Activated naive CD4-positive, alpha-beta T cell treated with anti-CD3 and anti-CD28 coated beads, Interleukin-2, amount 50 U/mL, for 24 hours (primary cell): ENCODE measurements around the gene AKAP13.

Source experiments
- H3K27ac Mint-ChIP-seq: one replicate; pipeline ENCODE4 v1.8.0; 2021; ENCODE audit warnings: mild to moderate bottlenecking, mixed read lengths
- H3K27me3 Mint-ChIP-seq: one replicate; pipeline ENCODE4 v1.8.0; 2021; ENCODE audit warnings: mixed read lengths
- H3K36me3 Mint-ChIP-seq: one replicate; pipeline ENCODE4 v1.8.0; 2021; ENCODE audit warnings: mixed read lengths
- H3K4me1 Mint-ChIP-seq: one replicate; pipeline ENCODE4 v1.8.0; 2021; ENCODE audit warnings: mixed read lengths
- H3K4me3 Mint-ChIP-seq: one replicate; pipeline ENCODE4 v1.8.0; 2021; ENCODE audit warnings: mild to moderate bottlenecking, mixed read lengths
- H3K9me3 Mint-ChIP-seq: one replicate; pipeline ENCODE4 v1.8.0; 2021; ENCODE audit warnings: mixed read lengths

Gene AKAP13

GRCh38 chr15:85611361-85611760 is 231.0 kb downstream of the AKAP13 start:
- H3K27me3 Mint-ChIP-seq: no peaks in the 10 kb centered on the region
- no peak overlapping the region for H3K4me3 Mint-ChIP-seq
- H3K9me3 Mint-ChIP-seq: no peaks in the 10 kb centered on the region
- peaks cover 24% of the 10 kb centered on the region for H3K4me1 Mint-ChIP-seq
- no peak overlapping the region for H3K27ac Mint-ChIP-seq
- H3K36me3 Mint-ChIP-seq: peaks cover 13% of the 10 kb centered on the region

GRCh38 chr15:85614059-85614458 is 233.7 kb downstream of the AKAP13 start:
- Mint-ChIP-seq H3K4me3 (no peak overlapping the region), H3K9me3 (no peaks in the 10 kb centered on the region), H3K4me1 (peaks cover 25% of the 10 kb centered on the region), H3K27me3 (no peaks in the 10 kb centered on the region), H3K27ac (no peak overlapping the region), H3K36me3 (peaks cover 8% of the 10 kb centered on the region)

- Mint-ChIP-seq H3K36me3 (peaks cover 7% of the 10 kb centered on the region), H3K9me3 (no peaks in the 10 kb centered on the region), H3K4me3 (no peak overlapping the region), H3K27ac (peak overlapping the region; percentile 25), H3K4me1 (peaks cover 25% of the 10 kb centered on the region), H3K27me3 (no peaks in the 10 kb centered on the region)
Measured at GRCh38 chr15:85615930-85616329, 235.5 kb downstream of the AKAP13 start.

- no peak overlapping the region for H3K27ac Mint-ChIP-seq
- H3K27me3 Mint-ChIP-seq: no peaks in the 10 kb centered on the region
- H3K9me3 Mint-ChIP-seq: no peaks in the 10 kb centered on the region
- H3K4me1 Mint-ChIP-seq: peaks cover 18% of the 10 kb centered on the region
- H3K4me3 Mint-ChIP-seq: no peak overlapping the region
- H3K36me3 Mint-ChIP-seq: peaks cover 2% of the 10 kb centered on the region
Measured at GRCh38 chr15:85616549-85617110, 236.2 kb downstream of the AKAP13 start.

GRCh38 chr15:85618228-85618505 is 237.8 kb downstream of the AKAP13 start:
- H3K36me3 Mint-ChIP-seq: no peaks in the 10 kb centered on the region
- no peaks in the 10 kb centered on the region for H3K27me3 Mint-ChIP-seq
- no peak overlapping the region for H3K4me3 Mint-ChIP-seq

GRCh38 chr15:85618956-85619491 is 238.6 kb downstream of the AKAP13 start:
- Mint-ChIP-seq H3K27me3 (no peaks in the 10 kb centered on the region), H3K36me3 (peaks cover 3% of the 10 kb centered on the region), H3K4me3 (no peak overlapping the region), H3K27ac (no peak overlapping the region), H3K4me1 (peaks cover 39% of the 10 kb centered on the region), H3K9me3 (no peaks in the 10 kb centered on the region)

More at GRCh38 chr15:85618228-85618505, 237.8 kb downstream of the AKAP13 start:
- H3K4me1 Mint-ChIP-seq: peaks cover 30% of the 10 kb centered on the region
- H3K27ac Mint-ChIP-seq: no peak overlapping the region
- H3K9me3 Mint-ChIP-seq: no peaks in the 10 kb centered on the region

- H3K4me1 Mint-ChIP-seq: peaks cover 47% of the 10 kb centered on the region
- no peak overlapping the region for H3K27ac Mint-ChIP-seq
- no peak overlapping the region for H3K4me3 Mint-ChIP-seq
- no peaks in the 10 kb centered on the region for H3K9me3 Mint-ChIP-seq
- H3K36me3 Mint-ChIP-seq: peaks cover 3% of the 10 kb centered on the region
- no peaks in the 10 kb centered on the region for H3K27me3 Mint-ChIP-seq
Measured at GRCh38 chr15:85619992-85620689, 239.7 kb downstream of the AKAP13 start.

GRCh38 chr15:85620690-85621049 is 240.3 kb downstream of the AKAP13 start:
- H3K4me3 Mint-ChIP-seq: no peak overlapping the region
- H3K36me3 Mint-ChIP-seq: peaks cover 5% of the 10 kb centered on the region
- no peaks in the 10 kb centered on the region for H3K9me3 Mint-ChIP-seq
- no peak overlapping the region for H3K27ac Mint-ChIP-seq
- H3K27me3 Mint-ChIP-seq: no peaks in the 10 kb centered on the region
- H3K4me1 Mint-ChIP-seq: peaks cover 47% of the 10 kb centered on the region

GRCh38 chr15:85621094-85621493 is 240.7 kb downstream of the AKAP13 start:
- Mint-ChIP-seq H3K4me3 (no peak overlapping the region), H3K4me1 (peaks cover 47% of the 10 kb centered on the region), H3K36me3 (peaks cover 6% of the 10 kb centered on the region), H3K27ac (no peak overlapping the region), H3K9me3 (no peaks in the 10 kb centered on the region), H3K27me3 (no peaks in the 10 kb centered on the region)

GRCh38 chr15:85622221-85622831 is 241.9 kb downstream of the AKAP13 start:
- no peak overlapping the region for H3K4me3 Mint-ChIP-seq
- H3K4me1 Mint-ChIP-seq: peaks cover 51% of the 10 kb centered on the region
- no peaks in the 10 kb centered on the region for H3K9me3 Mint-ChIP-seq
- no peaks in the 10 kb centered on the region for H3K27me3 Mint-ChIP-seq
- peak overlapping the region; percentile 20 for H3K27ac Mint-ChIP-seq
- H3K36me3 Mint-ChIP-seq: peaks cover 10% of the 10 kb centered on the region

GRCh38 chr15:85623315-85624049 is 243.1 kb downstream of the AKAP13 start:
- Mint-ChIP-seq H3K9me3 (no peaks in the 10 kb centered on the region), H3K27ac (peak overlapping the region; percentile 37), H3K27me3 (no peaks in the 10 kb centered on the region), H3K36me3 (peaks cover 11% of the 10 kb centered on the region), H3K4me1 (peaks cover 54% of the 10 kb centered on the region), H3K4me3 (no peak overlapping the region)

GRCh38 chr15:85624291-85624801 is 243.9 kb downstream of the AKAP13 start:
- Mint-ChIP-seq H3K4me3 (peak overlapping the region; percentile 56), H3K27me3 (no peaks in the 10 kb centered on the region), H3K9me3 (no peaks in the 10 kb centered on the region), H3K27ac (peak overlapping the region; percentile 24), H3K36me3 (peaks cover 11% of the 10 kb centered on the region), H3K4me1 (peaks cover 59% of the 10 kb centered on the region)

GRCh38 chr15:85625166-85625830 is 244.9 kb downstream of the AKAP13 start:
- H3K4me1 Mint-ChIP-seq: peaks cover 63% of the 10 kb centered on the region
- peak overlapping the region; percentile 68 for H3K27ac Mint-ChIP-seq
- H3K27me3 Mint-ChIP-seq: no peaks in the 10 kb centered on the region
- peak overlapping the region; percentile 23 for H3K4me3 Mint-ChIP-seq
- peaks cover 12% of the 10 kb centered on the region for H3K36me3 Mint-ChIP-seq
- H3K9me3 Mint-ChIP-seq: no peaks in the 10 kb centered on the region

GRCh38 chr15:85625856-85626255 is 245.5 kb downstream of the AKAP13 start:
- Mint-ChIP-seq H3K4me3 (peak overlapping the region; percentile 23), H3K36me3 (peaks cover 14% of the 10 kb centered on the region), H3K4me1 (peaks cover 63% of the 10 kb centered on the region), H3K27ac (peak overlapping the region; percentile 19), H3K27me3 (no peaks in the 10 kb centered on the region), H3K9me3 (no peaks in the 10 kb centered on the region)

- H3K4me1 Mint-ChIP-seq: peaks cover 57% of the 10 kb centered on the region
- no peak overlapping the region for H3K27ac Mint-ChIP-seq
- no peaks in the 10 kb centered on the region for H3K27me3 Mint-ChIP-seq
- H3K4me3 Mint-ChIP-seq: no peak overlapping the region
- peaks cover 14% of the 10 kb centered on the region for H3K36me3 Mint-ChIP-seq
- no peaks in the 10 kb centered on the region for H3K9me3 Mint-ChIP-seq
Measured at GRCh38 chr15:85627213-85627935, 247.0 kb downstream of the AKAP13 start.
